C1 segment of cervical spinal cord (tissue), 14 donors: ENCODE measurements around the gene ARF1.
A peak's percentile ranks its signal among the peaks of the same experiment; 100 is the strongest.

Experiments used
- DNase-seq, 14 donors: peaks; one replicate each; lab custom pipeline; 2025; lab: John Stamatoyannopoulos, UW

ARF1 gene

DNA sequence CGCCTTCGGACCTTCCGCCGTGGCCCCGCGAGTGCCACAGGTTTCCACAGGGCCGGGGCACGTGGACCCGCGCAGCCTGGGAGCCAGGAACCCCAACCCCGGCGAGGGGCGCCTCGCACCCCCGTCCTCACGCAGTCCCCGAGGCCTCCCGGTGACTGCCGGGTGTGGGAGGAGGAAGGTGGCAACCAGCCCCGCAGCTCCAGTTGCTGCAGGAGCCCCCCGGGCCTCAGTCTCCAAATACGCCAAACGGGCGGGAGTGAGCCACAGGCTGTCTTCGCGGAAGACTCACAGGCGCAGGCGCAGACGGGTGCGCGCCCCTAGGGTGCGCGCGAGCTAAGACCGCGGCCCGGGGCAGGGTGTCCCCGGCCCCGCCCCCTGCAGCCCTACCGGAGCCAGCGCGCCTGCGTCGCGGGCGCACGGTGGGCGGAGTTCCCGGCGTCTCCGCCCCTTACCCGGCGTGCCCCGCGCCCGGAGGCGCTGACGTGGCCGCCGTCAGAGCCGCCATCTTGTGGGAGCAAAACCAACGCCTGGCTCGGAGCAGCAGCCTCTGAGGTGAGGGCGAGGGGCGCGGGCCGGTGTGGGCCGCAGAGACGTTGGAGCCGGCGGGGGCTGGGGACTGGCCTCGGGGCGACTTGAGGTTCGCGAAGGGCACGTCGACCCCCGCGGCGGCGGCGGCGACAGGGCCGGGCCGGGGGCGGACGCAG is at the start of gene ARF1:
Gene ARF1 (plus strand): TSS at position 495 of the 704 bp plus-strand sequence. CDS start 14,407 bp downstream, outside the sequence.
- peak in 13 of 14 donors; percentile 79 to 97 (median 87) for DNase-seq

DNA sequence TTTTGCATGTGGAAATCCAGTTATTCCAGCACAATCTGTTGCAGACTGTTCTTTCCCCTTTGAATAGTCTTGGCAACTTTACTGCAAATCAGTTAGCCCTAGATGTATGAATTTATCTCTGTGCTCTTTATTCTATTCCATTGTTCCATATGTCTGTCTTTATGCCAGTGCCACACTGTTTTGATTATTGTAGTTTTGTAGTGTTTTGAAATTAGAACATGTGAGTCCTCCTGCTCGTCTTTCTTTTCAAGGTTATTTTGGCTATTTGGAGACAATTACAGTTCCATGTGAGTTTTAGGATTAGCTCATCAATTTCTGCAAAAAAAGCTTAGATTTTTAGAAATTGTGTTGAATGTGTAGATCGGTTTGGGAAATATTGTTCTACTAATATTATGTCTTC is 49.1 kb upstream of the ARF1 start:
- no peak for DNase-seq

- no peak for DNase-seq
Measured at GRCh38 chr1:228034954-228035837, 47.3 kb upstream of the ARF1 start.

DNA sequence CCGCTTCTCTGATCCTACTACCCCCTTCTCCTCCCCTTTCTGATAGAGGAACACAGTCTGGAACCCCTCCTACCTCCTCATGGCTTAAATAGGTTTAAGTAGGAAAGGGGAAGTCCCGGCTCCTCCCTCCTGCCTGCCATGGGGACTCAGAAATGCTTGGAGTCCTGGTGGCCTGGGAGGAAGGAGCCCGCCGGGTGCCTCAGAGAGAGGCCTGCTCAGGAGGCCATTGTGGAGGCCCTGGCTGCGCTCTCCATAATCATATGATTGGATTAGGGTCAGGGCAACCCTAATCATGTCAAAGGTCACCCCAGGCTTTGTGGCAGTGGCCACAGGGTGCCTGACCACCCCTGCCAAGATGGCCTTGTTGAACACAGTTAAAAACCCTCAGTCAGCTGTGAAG is 46.7 kb upstream of the ARF1 start:
- DNase-seq: no peak

GRCh38 chr1:228036701-228037231 is 45.7 kb upstream of the ARF1 start:
- no peak for DNase-seq

- no peak for DNase-seq
Measured at GRCh38 chr1:228037401-228038386, 44.8 kb upstream of the ARF1 start.

- DNase-seq: no peak
Measured at GRCh38 chr1:228038387-228039005, 44.0 kb upstream of the ARF1 start.

GRCh38 chr1:228039006-228039903 is 43.3 kb upstream of the ARF1 start:
- DNase-seq: no peak

DNA sequence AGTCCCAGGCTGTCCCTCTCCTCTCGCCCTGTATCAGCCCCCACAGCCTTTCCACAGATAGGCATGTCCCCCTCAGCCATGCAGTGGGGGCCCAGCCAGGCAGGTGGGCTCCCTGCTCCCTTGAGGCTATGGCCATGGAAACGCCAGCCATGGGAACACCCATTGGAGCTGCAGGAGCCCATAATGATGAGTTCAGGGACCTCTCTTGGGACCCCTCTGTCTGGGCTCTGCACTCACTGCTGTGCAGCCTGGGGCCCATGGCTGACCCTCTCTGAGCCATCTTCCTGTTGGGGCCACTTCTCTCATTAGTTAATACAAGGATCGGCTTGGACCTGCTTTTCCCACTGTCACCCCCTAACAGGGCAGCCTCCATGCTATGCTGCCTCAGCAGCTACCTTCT is 42.5 kb upstream of the ARF1 start:
- no peak for DNase-seq

GRCh38 chr1:228041316-228041715 is 41.2 kb upstream of the ARF1 start:
- DNase-seq: no peak

DNA sequence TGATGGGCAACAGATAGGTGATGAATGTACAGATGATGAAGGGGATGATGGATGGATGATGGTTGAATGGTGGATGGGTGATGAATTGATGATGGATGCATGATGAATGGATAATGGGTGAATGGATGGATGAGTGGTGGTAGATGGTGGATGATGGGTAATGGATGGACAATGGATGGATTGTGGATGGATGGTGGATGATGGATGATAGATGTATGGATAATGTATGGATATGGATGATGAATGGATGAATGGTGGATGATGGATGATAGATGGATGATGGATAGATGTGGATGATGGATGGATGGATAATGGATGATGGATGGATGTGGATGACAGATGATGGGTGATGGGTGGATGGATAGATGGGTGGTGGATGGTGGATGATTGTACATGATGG is 40.0 kb upstream of the ARF1 start:
- no peak for DNase-seq

GRCh38 chr1:228043281-228043848 is 39.1 kb upstream of the ARF1 start:
- no peak for DNase-seq

GRCh38 chr1:228044961-228045360 is 37.5 kb upstream of the ARF1 start:
- DNase-seq: no peak

- no peak for DNase-seq
Measured at GRCh38 chr1:228045405-228045804, 37.1 kb upstream of the ARF1 start.

DNA sequence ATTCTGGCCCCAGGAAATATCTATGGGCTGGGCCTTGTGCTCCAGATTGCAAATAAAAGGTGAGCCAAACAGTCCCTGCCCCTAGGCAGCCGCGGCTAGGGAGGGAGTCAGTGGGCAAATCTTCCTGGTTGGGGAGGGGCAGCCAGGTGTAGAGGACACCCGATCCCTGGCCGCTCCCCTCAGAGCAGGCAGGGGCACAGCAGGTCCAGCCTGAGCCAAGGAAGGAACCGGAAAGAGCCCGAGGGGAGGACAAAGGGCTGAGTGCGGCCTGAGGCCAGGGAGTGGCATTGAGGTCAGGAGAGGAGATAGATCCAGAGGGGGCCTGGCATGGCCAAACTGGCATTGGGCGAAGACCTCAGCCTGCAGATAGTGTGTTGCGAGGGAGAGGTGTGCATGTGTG is 36.6 kb upstream of the ARF1 start:
- DNase-seq: no peak

GRCh38 chr1:228046421-228047182 is 35.9 kb upstream of the ARF1 start:
- DNase-seq: no peak

- DNase-seq: no peak
Measured at GRCh38 chr1:228047183-228047466, 35.4 kb upstream of the ARF1 start.

DNA sequence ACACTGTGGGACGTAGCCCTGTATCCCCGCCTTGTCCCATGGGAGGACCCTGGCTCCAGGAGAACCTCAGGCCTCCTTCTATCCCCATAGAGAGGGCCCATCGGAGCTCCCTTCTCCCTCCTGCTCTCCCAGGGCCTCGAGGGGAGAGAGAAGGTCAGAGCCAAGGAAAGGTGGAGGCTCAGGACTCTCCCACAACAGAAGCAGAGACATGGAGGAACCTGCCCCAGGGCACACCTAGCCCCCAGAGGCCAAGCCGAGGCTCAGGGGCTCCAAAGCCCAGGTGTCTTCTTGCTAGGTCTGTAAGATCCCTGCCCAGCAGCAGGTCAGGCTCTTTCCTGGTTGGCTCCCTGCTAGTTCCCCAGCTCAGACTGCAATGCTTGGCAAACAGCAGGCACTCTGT is 34.4 kb upstream of the ARF1 start:
- DNase-seq: no peak

DNA sequence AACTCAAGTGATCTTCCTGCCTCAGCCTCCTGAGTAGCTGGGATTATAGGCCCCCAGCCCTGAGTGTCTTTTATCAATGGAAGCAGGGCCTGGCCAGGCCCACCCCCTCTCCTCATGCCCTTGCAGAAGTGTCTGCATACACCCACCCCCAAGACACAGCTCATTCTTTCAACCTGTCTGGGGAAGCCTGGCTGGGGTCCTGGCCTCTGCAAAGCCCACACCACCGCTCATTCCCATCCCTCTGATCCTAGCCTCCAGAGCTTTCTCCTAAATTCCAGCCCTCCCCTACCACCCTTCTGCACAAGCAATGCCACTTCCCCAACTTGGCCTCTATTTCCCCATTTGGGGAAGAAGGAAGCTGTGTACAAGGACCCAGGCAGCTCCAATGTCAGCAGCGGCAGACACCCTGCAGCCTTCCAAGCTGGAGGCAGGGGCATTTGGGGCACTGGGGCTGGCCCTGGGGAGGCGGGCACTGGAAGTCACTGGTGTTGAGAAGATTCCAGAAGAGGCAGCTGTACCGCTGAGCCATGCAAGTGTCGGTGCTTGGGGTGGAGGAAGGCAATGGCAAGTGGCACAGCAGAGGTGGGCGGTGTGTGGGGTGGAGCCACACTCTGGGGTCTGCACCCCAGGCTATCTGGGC is 33.7 kb upstream of the ARF1 start:
- DNase-seq: no peak
